IPS-15b (cell line): ENCODE measurements around the gene NACC2.
A peak's percentile ranks its signal among the peaks of the same experiment; 100 is the strongest.

Experiments
- H3K27me3 ChIP-seq: one replicate; pipeline ENCODE4 v1.6.1; 2013; ENCODE audit warnings: low read length; ENCODE audit not compliant: control insufficient read depth, insufficient read depth
- H3K36me3 ChIP-seq: one replicate; pipeline ENCODE4 v1.6.1; 2013; ENCODE audit warnings: low read length; ENCODE audit not compliant: control insufficient read depth, insufficient read depth
- H3K4me1 ChIP-seq: one replicate; pipeline ENCODE4 v1.6.1; 2013; ENCODE audit warnings: mild to moderate bottlenecking, low read length; ENCODE audit not compliant: control insufficient read depth, insufficient read depth
- H3K4me3 ChIP-seq: one replicate; pipeline ENCODE4 v1.5.1; 2013; ENCODE audit warnings: low read depth, low read length
- H3K9ac ChIP-seq: one replicate; pipeline ENCODE4 v1.6.1; 2013; ENCODE audit warnings: low read depth, mild to moderate bottlenecking, low read length
- H3K9me3 ChIP-seq: one replicate; pipeline ENCODE4 v1.6.1; 2013; ENCODE audit warnings: mild to moderate bottlenecking, low read length; ENCODE audit not compliant: control insufficient read depth, insufficient read depth

Gene NACC2

GRCh38 chr9:136136127-136136925 lies 41.2 kb upstream of the NACC2 start:
- Histone ChIP-seq H3K4me1 (peaks cover 2% of the 10 kb centered on the region), H3K4me3 (no peak overlapping the region), H3K27me3 (peaks cover 15% of the 10 kb centered on the region), H3K9ac (no peak overlapping the region), H3K36me3 (no peaks in the 10 kb centered on the region), H3K9me3 (no peaks in the 10 kb centered on the region)

GRCh38 chr9:136135326-136136126 lies 40.4 kb upstream of the NACC2 start:
- H3K36me3 ChIP-seq, result no peaks in the 10 kb centered on the region
- peaks cover 15% of the 10 kb centered on the region for H3K27me3 ChIP-seq
- peaks cover 4% of the 10 kb centered on the region for H3K4me1 ChIP-seq
- no peak overlapping the region for H3K4me3 ChIP-seq
- H3K9me3 ChIP-seq, result no peaks in the 10 kb centered on the region
- no peak overlapping the region for H3K9ac ChIP-seq

GRCh38 chr9:136133959-136134484 lies 38.9 kb upstream of the NACC2 start:
- Histone ChIP-seq H3K27me3 (peaks cover 15% of the 10 kb centered on the region), H3K4me1 (peaks cover 4% of the 10 kb centered on the region), H3K9ac (no peak overlapping the region), H3K4me3 (peak overlapping the region; percentile 36), H3K9me3 (no peaks in the 10 kb centered on the region), H3K36me3 (no peaks in the 10 kb centered on the region)

- H3K4me3 ChIP-seq, result peak overlapping the region; percentile 36
- H3K36me3 ChIP-seq, result no peaks in the 10 kb centered on the region
- H3K4me1 ChIP-seq, result peaks cover 4% of the 10 kb centered on the region
- peaks cover 15% of the 10 kb centered on the region for H3K27me3 ChIP-seq
- no peaks in the 10 kb centered on the region for H3K9me3 ChIP-seq
- no peak overlapping the region for H3K9ac ChIP-seq
Measured at GRCh38 chr9:136133191-136133958, 38.3 kb upstream of the NACC2 start.

- Histone ChIP-seq H3K36me3 (no peaks in the 10 kb centered on the region), H3K4me3 (peak overlapping the region; percentile 45), H3K9ac (no peak overlapping the region), H3K4me1 (peaks cover 4% of the 10 kb centered on the region), H3K9me3 (no peaks in the 10 kb centered on the region), H3K27me3 (peaks cover 15% of the 10 kb centered on the region)
Measured at GRCh38 chr9:136132512-136133050, 37.5 kb upstream of the NACC2 start.

GRCh38 chr9:136131629-136132511 lies 36.8 kb upstream of the NACC2 start:
- H3K4me3 ChIP-seq, result no peak overlapping the region
- H3K4me1 ChIP-seq, result peaks cover 4% of the 10 kb centered on the region
- no peaks in the 10 kb centered on the region for H3K36me3 ChIP-seq
- H3K9me3 ChIP-seq, result no peaks in the 10 kb centered on the region
- H3K9ac ChIP-seq, result no peak overlapping the region
- H3K27me3 ChIP-seq, result peaks cover 15% of the 10 kb centered on the region

GRCh38 chr9:136129176-136129575 lies 34.1 kb upstream of the NACC2 start:
- H3K27me3 ChIP-seq, result peaks cover 13% of the 10 kb centered on the region
- H3K4me1 ChIP-seq, result peaks cover 4% of the 10 kb centered on the region
- no peak overlapping the region for H3K4me3 ChIP-seq
- H3K9ac ChIP-seq, result no peak overlapping the region
- H3K36me3 ChIP-seq, result no peaks in the 10 kb centered on the region
- no peaks in the 10 kb centered on the region for H3K9me3 ChIP-seq

- Histone ChIP-seq H3K4me3 (no peak overlapping the region), H3K9me3 (no peaks in the 10 kb centered on the region), H3K36me3 (no peaks in the 10 kb centered on the region), H3K27me3 (peaks cover 6% of the 10 kb centered on the region), H3K9ac (no peak overlapping the region), H3K4me1 (peaks cover 2% of the 10 kb centered on the region)
Measured at GRCh38 chr9:136128436-136128835, 33.3 kb upstream of the NACC2 start.

GRCh38 chr9:136127313-136127712 lies 32.2 kb upstream of the NACC2 start:
- Histone ChIP-seq H3K9me3 (no peaks in the 10 kb centered on the region), H3K27me3 (peaks cover 6% of the 10 kb centered on the region), H3K36me3 (no peaks in the 10 kb centered on the region), H3K9ac (no peak overlapping the region), H3K4me3 (no peak overlapping the region), H3K4me1 (peaks cover 2% of the 10 kb centered on the region)

- no peaks in the 10 kb centered on the region for H3K9me3 ChIP-seq
- no peak overlapping the region for H3K9ac ChIP-seq
- H3K4me3 ChIP-seq, result no peak overlapping the region
- H3K4me1 ChIP-seq, result no peaks in the 10 kb centered on the region
- no peaks in the 10 kb centered on the region for H3K27me3 ChIP-seq
- H3K36me3 ChIP-seq, result no peaks in the 10 kb centered on the region
Measured at GRCh38 chr9:136124976-136125692, 30.0 kb upstream of the NACC2 start.
